ENCODE results near the gene LRFN3.
"Not testable (repeated sequence)": the region's sequence is repeated elsewhere in the genome, so short reads cannot be mapped to it uniquely, and the experiment has no call there.

The LRFN3 gene

GRCh38 chr19:35977446-35978222, 41.5 kb downstream of the LRFN3 start:
- FAIRE-seq: no peak

DNA sequence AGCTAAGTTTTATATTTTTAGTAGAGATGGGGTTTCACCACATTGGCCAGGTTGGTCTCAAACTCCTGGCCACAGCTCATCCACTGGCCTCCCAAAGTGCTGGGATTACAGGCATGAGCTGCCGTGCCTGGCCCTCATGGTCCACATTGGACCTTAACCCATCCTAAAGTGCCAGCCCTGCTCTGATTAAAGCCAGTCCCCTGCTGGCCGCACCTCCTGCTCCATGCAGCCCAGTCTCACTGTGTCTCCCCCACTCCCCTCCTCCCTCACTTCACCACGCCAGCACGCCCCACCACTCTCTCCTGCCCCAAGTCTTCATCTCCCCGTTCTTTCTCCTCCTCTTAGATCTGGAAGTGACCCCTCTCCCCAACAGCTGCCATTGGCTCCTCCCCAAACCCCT, 42.1 kb downstream of the LRFN3 start:
- no peak for FAIRE-seq

- no peak for FAIRE-seq
These were observed 42.7 kb downstream of the LRFN3 start for GRCh38 chr19:35978832-35979365.

- not testable (repeated sequence) for FAIRE-seq
These were observed 44.8 kb downstream of the LRFN3 start for GRCh38 chr19:35980997-35981396.

GRCh38 chr19:35983177-35983576, 47.0 kb downstream of the LRFN3 start:
- FAIRE-seq: no peak

- no peak for FAIRE-seq
These were observed 49.9 kb downstream of the LRFN3 start for GRCh38 chr19:35986111-35986510.

DNA sequence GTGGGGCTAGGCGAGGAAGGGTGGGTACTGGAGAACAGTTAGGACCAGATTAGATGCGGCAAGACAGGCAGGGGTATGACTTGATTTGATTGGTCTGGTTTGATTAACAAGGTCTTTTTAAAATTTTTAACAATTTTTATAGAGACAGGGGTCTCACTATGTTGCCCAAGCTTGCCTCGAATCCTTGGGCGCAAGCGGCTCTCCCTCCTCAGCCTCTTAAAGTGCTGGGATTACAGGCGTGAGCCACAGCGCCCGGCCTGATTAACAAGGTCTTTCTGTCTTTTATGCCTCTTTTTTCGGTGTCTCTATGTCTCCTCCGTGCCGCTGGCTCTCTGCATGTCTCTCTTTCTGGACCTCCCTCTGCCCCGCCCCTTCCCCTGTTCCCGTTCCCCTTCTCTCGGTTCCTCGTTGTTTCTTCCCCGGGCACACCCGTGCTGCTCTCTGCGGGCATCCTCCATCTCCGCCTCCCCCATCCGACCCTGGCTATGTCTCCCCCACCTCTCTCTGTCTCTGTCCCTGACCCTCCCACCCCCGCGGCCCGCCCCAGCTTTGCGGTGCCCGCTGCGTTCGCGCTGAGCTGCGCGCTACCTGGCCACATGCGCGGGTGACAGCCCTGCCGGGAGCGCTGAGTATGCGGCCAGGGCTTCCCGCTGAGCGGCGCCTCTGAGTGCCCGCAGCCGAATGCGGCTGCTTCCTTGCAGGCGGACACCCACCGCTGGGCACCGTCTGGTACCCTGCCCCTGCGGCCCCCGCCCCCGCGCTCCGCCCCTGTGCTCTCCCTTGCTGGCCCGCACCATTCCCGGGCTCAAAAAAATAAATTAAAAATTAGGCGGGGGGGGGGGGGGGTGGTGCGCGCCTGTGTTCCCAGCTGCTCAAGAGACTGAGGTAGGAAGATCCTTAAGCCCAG, 50.7 kb downstream of the LRFN3 start:
- FAIRE-seq: no peak

GRCh38 chr19:35987571-35987896, 51.4 kb downstream of the LRFN3 start:
- no peak for FAIRE-seq

GRCh38 chr19:35988824-35989223, 52.6 kb downstream of the LRFN3 start:
- FAIRE-seq: no peak

DNA sequence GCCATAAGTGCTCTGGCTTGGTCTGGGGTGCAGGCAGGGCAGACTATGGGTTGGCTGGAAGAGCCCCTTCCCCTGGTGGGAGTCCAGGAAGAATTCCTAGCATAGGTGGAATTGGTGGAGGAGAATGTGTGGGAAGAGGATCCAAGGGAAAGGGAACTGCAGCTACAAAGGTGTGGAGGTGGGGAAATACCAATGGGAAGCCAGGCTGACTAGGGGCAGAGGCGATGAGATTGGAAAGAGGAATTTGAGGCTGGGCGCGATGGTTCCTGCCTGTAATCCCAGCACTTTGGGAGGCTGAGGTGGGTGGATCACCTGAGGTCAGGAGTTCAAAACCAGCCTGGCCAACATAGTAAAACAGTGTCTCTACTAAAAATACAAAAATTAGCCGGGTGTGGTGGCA, 54.0 kb downstream of the LRFN3 start:
- no peak for FAIRE-seq

DNA sequence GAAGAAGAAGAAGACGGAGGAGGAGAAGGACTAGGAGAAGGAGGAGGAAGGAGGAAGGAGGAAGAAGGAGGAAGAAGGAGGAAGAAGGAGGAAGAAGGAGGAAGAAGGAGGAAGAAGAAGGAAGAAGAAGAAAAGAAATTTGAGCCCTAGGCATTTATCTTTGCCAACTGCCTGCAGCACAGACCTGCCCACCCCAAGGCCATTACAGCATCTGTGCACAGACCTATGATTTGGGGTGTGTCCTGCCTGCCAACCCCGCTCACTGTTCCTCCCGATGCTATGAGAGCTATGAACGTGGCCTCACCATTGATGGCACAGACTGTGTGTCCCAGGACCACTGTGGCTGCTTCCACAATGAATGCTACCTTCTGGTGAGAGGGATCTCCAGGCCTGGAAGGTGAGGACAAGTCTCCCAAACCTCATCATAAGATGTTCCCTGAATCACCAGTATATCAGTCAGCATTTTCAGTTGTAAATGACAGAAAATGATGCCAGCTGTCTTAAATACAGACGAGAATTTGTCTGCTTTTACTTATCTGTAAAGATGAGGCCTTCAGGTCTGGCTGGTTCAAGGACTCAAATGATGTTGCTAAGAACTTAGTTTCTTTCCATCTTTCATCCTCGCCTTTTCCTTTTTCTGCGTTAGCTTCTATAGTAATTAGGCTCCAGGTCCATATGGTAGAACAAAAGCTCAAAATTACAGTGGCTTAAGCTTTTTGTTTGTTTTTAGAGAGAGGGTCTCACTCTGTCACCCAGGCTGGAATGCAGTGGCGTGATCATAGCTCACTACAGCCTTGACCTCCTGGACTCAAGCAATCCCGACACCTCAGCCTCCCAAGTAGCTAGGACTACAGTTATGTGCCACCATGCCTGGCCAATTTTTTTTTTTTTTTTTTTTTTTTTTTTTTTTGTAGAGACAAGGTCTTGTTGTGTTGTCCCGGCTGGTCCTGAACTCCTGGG, 54.9 kb downstream of the LRFN3 start:
- no peak for FAIRE-seq

- FAIRE-seq: no peak
These were observed 55.7 kb downstream of the LRFN3 start for GRCh38 chr19:35991731-35992450.

DNA sequence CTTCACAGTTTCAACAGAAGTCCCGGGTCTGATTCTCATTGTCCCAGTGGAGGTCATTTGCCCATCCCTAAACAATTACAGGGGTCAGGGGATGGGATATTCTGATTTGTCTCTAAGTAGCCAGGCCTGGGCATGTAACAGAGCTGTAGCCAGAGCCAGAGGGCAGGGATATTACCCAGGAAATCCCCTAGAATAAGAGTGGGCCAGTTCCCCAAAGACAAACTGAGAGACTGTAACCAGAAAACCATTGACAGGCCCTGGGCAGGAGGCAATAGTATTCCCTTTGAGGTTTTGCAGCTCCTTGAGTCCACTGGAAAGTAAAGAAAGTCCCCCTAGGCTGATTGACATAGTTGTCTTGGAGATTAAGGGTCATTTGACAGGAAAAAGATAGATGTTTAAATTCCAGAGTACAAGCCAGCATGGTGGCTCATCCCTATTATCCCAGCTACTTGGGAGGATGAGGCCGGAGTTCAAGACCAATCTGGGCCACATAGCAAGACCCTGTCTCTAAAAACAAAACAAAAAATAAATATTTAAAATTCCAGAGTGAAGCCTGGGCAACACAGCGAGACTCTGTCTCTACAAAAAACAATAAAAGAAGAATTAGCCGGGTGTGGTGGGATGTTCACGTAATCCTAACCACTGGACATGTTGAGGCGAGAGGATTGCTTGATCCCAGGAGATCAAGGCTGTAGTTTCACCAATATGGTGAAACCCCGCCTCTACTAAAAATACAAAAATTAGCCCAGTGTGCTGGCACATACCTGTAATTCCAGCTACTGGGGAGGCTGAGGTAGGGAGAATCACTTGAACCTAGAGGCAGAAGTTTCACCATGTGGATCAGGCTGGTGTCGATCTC, 57.0 kb downstream of the LRFN3 start:
- FAIRE-seq: no peak

- FAIRE-seq: no peak
These were observed 57.9 kb downstream of the LRFN3 start for GRCh38 chr19:35993923-35994598.

Measured in TTC549 (cell line).